Activated CD4-positive, CD25-positive, alpha-beta regulatory T cell (primary cell): ENCODE results near the gene ZNRF2.
"Not testable (repeated sequence)": the region's sequence is repeated elsewhere in the genome, so short reads cannot be mapped to it uniquely, and the experiment has no call there.

ENCODE experiments used
- DNase-seq, 4 experiments: peaks; one replicate each; lab custom pipeline; 2025; lab: John Stamatoyannopoulos, UW

Gene ZNRF2

GRCh38 chr7:30263090-30263710, 21.2 kb upstream of the ZNRF2 start:
- DNase-seq, result no peak

GRCh38 chr7:30264052-30264451, 20.3 kb upstream of the ZNRF2 start:
- DNase-seq, result no peak

GRCh38 chr7:30265189-30265588, 19.2 kb upstream of the ZNRF2 start:
- not testable (repeated sequence) for DNase-seq

GRCh38 chr7:30266686-30267085, 17.7 kb upstream of the ZNRF2 start:
- DNase-seq, result no peak

GRCh38 chr7:30268586-30268985, 15.8 kb upstream of the ZNRF2 start:
- no peak for DNase-seq

- no peak for DNase-seq
These were observed 14.9 kb upstream of the ZNRF2 start for GRCh38 chr7:30269490-30269889.

GRCh38 chr7:30270921-30271320, 13.5 kb upstream of the ZNRF2 start:
- no peak for DNase-seq

GRCh38 chr7:30272126-30272525, 12.3 kb upstream of the ZNRF2 start:
- DNase-seq, result no peak

- no peak for DNase-seq
These were observed 10.8 kb upstream of the ZNRF2 start for GRCh38 chr7:30273552-30273951.

GRCh38 chr7:30274641-30275040, 9.8 kb upstream of the ZNRF2 start:
- no peak for DNase-seq

- DNase-seq, result peak in 1 of 4 experiments; percentile 10
These were observed 8.0 kb upstream of the ZNRF2 start for GRCh38 chr7:30276203-30276900.

GRCh38 chr7:30278376-30278775, 6.0 kb upstream of the ZNRF2 start:
- DNase-seq, result no peak

GRCh38 chr7:30278849-30279652, 5.3 kb upstream of the ZNRF2 start:
- no peak for DNase-seq

GRCh38 chr7:30279653-30279904, 4.8 kb upstream of the ZNRF2 start:
- no peak for DNase-seq

- no peak for DNase-seq
These were observed 3.8 kb upstream of the ZNRF2 start for GRCh38 chr7:30280631-30281030.

- no peak for DNase-seq
These were observed 3.1 kb upstream of the ZNRF2 start for GRCh38 chr7:30281263-30281662.

- no peak for DNase-seq
These were observed 2.6 kb upstream of the ZNRF2 start for GRCh38 chr7:30281791-30282190.

- no peak for DNase-seq
These were observed 1.7 kb upstream of the ZNRF2 start for GRCh38 chr7:30282735-30283134.

- peak; percentile 12 to 29 (median 20) for DNase-seq
These were observed 704 bp downstream of the ZNRF2 start for GRCh38 chr7:30285067-30285535.

GRCh38 chr7:30285536-30286284, 1.3 kb downstream of the ZNRF2 start:
- DNase-seq, result peak in 1 of 4 experiments; percentile 12

GRCh38 chr7:30286749-30287148, 2.4 kb downstream of the ZNRF2 start:
- DNase-seq, result no peak

- DNase-seq, result not testable (repeated sequence)
These were observed 3.2 kb downstream of the ZNRF2 start for GRCh38 chr7:30287625-30288024.
